ENCODE results near the gene GALM. TPM values are rescaled to one million over a fixed set of nuclear protein-coding genes. Genes with fewer than 3 reads are reported as not detected.
A peak's percentile ranks its signal among the peaks of the same experiment; 100 is the strongest.
"Not testable (repeated sequence)": the region's sequence is repeated elsewhere in the genome, so short reads cannot be mapped to it uniquely, and the experiment has no call there.

GALM gene
- total and polyA plus RNA-seq, 7 experiments from 2014 or later = 4.3 to 52.5 (median 14.4) TPM

DNA sequence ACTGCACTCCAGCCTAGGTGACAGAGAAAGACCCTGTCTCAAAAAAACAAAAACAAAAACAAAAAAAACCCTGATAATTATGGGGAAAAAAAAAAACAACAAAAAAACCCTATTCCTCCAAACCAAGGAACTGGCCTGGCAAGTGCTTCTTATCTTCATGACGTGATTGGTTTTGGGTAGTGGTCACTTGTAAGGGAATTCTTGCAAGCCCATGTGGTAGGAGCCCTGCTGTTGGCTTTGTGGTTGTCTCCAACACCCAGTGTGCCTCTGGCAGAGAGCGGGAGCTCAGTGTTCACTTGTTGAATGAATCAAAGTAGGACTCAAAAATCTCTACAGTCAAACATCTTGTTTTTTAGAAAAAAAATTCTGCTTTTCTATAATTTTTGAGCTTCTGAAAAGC is 6.0 kb downstream of the GALM start:
- Mint-ChIP-seq H3K4me1 (peaks cover 33 to 76% (median 54%) of the 10 kb centered on the region in 7 donors), H3K27me3 (no peaks in the 10 kb centered on the region), H3K4me3 (peak overlapping the region in 1 of 10 donors; percentile 29), H3K9me3 (no peaks in the 10 kb centered on the region), H3K36me3 (peaks cover 0 to 52% (median 21%) of the 10 kb centered on the region in 5 donors), H3K27ac (peak overlapping the region in 5 of 9 donors; percentile 44 to 77 (median 68))
- H3K4me3 ChIP-seq (ENCODE audit: low read length) = no peak overlapping the region
- intact Hi-C loops (cut with micrococcal nuclease) = no loop called here
- no peak overlapping the region for H3K27ac ChIP-seq (ENCODE audit: low read depth, low read length)
- H3K4me1 ChIP-seq (ENCODE audit: control insufficient read depth in 2 of 2, insufficient read depth in 2 of 2, low read length in 2 of 2) = peaks cover 9 to 40% of the 10 kb centered on the region in 2 donors
- no peaks in the 10 kb centered on the region for H3K9me3 ChIP-seq (ENCODE audit: control insufficient read depth in 2 of 3, low read length in 3 of 3)
- H3K27me3 ChIP-seq (ENCODE audit: control insufficient read depth in 2 of 2, insufficient read depth in 2 of 2, low read length in 2 of 2) = no peaks in the 10 kb centered on the region
- POLR2A ChIA-PET = interaction anchor here (1.0 to 1.3 kb wide), 3 partner anchors 10 to 73 kb away, joined by 3 to 4 read pairs (median 3); no protein-coding TSS in a partner anchor
- ATAC-seq = no peak
- no peak for DNase-seq
- H3K36me3 ChIP-seq (ENCODE audit: control insufficient read depth in 2 of 3, insufficient read depth in 3 of 3, low read length in 3 of 3) = peaks cover 0 to 11% (median 5%) of the 10 kb centered on the region in 3 experiments
- CTCF ChIA-PET = interaction anchor here (1.6 kb wide), 1 partner anchor 69 kb away, joined by 5 read pairs; the partner anchor contains the start of gene HNRNPLL

DNA sequence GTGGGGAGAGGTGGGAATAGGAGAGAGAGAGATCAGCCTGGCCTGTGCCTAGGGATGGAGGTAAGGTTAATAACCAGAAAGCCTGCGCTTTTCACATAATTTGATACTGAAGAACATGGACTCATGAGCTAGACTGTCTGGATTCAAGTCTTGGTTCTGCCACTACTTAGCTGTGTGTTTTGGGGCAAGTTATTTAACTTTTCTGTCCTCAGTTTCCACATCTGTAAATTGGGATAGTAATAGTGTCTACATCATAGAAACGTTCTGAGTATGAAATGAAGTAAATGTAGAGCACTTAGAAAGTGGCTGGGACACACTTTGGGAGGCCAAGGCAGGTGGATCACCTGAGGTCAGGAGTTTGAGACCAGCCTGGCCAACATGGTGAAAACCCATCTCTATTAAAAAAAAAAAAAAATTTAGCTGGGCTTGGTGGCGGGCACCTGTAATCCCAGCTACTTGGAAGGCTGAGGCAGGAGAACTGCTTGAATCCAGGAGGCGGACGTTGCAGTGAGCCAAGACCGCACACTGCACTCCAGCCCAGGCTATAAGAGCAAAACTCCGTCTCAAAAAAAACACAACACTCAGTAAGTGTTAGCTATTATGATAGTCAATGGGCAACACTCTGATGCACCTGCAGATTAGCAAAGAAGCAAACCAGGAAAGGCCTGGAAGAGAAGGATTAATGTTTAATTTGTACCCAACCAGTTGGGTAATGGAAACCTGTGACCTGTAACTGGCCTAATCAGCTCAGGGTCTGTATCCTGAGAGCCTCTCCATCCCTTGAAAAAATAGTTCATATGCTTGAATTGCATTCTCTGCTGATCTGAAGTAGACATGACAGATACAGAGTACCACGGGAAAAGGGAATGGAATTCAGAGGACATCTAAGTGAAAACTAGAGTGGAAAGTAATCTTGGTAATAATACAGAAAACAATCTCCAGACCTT is 6.8 kb downstream of the GALM start:
- peaks cover 0 to 58% (median 29%) of the 10 kb centered on the region in 5 donors for H3K36me3 Mint-ChIP-seq
- POLR2A ChIA-PET = interaction anchor here (1.0 to 1.3 kb wide), 2 partner anchors 9 to 74 kb away, joined by 3 to 4 read pairs; no protein-coding TSS in a partner anchor

DNA sequence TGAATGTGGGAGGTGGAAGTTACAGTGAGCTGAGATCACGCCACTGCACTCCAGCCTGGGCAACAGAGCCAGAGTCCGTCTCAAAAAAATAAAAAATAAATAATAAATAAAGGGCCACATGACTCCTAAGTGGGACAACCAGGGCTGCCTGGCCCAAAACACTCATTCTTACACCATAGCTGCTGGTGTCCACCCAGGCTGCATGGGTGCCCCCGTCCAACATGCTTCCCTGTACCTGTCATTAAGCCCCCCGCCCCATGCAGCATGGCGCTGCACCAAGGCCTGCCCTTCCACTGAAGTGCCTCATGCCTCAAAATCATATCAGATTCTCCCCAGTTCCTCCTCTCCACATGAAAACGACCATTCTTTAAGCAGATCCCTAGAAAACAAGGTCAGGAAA is 10.8 kb downstream of the GALM start:
- H3K9me3 ChIP-seq (ENCODE audit: control insufficient read depth in 2 of 3, low read length in 3 of 3) = no peaks in the 10 kb centered on the region
- ATAC-seq (no peak), DNase-seq (no peak)
- H3K36me3 ChIP-seq (ENCODE audit: control insufficient read depth in 2 of 3, insufficient read depth in 3 of 3, low read length in 3 of 3) = peaks cover 0 to 37% (median 13%) of the 10 kb centered on the region in 3 experiments
- Mint-ChIP-seq H3K4me3 (peak overlapping the region in 1 of 10 donors; percentile 1), H3K4me1 (peaks cover 12 to 64% (median 40%) of the 10 kb centered on the region in 7 donors), H3K27ac (peak overlapping the region in 4 of 9 donors; percentile 27 to 56 (median 34)), H3K9me3 (no peaks in the 10 kb centered on the region), H3K27me3 (no peaks in the 10 kb centered on the region), H3K36me3 (peaks cover 10 to 56% (median 49%) of the 10 kb centered on the region in 5 donors)
- H3K4me3 ChIP-seq (ENCODE audit: low read length) = no peak overlapping the region
- no peak overlapping the region for H3K27ac ChIP-seq (ENCODE audit: low read depth, low read length)
- CTCF ChIA-PET = interaction anchor here (1.3 kb wide), 1 partner anchor 95 kb away, joined by 3 read pairs; no protein-coding TSS in a partner anchor
- H3K27me3 ChIP-seq (ENCODE audit: control insufficient read depth in 2 of 2, insufficient read depth in 2 of 2, low read length in 2 of 2) = no peaks in the 10 kb centered on the region
- intact Hi-C loops (cut with micrococcal nuclease) = loop anchor here in 1 of 2 donors (1.0 kb wide), 2 partner anchors 9 to 73 kb away; no protein-coding TSS in a partner anchor
- H3K4me1 ChIP-seq (ENCODE audit: control insufficient read depth in 2 of 2, insufficient read depth in 2 of 2, low read length in 2 of 2) = peaks cover 12 to 25% of the 10 kb centered on the region in 2 donors
- POLR2A ChIA-PET = interaction anchor here (0.8 to 1.6 kb wide), 2 partner anchors 9 to 74 kb away, joined by 3 to 14 read pairs; partner anchors contain the start of gene SRSF7

More for the DNA sequence above, 6.8 kb downstream of the GALM start:
- H3K27me3 ChIP-seq (ENCODE audit: control insufficient read depth in 2 of 2, insufficient read depth in 2 of 2, low read length in 2 of 2) = no peaks in the 10 kb centered on the region
- Mint-ChIP-seq H3K4me1 (peaks cover 33 to 77% (median 54%) of the 10 kb centered on the region in 7 donors), H3K27ac (peak overlapping the region in 5 of 9 donors; percentile 32 to 68 (median 44)), H3K27me3 (no peaks in the 10 kb centered on the region), H3K4me3 (peak overlapping the region in 1 of 10 donors; percentile 4), H3K9me3 (no peaks in the 10 kb centered on the region)
- CTCF ChIA-PET = interaction anchor here (1.6 kb wide), 1 partner anchor 69 kb away, joined by 5 read pairs; the partner anchor contains the start of gene HNRNPLL
- H3K4me3 ChIP-seq (ENCODE audit: low read length) = no peak overlapping the region
- ATAC-seq (no peak), DNase-seq (no peak)
- H3K27ac ChIP-seq (ENCODE audit: low read depth, low read length) = no peak overlapping the region
- peaks cover 0 to 11% (median 5%) of the 10 kb centered on the region in 3 experiments for H3K36me3 ChIP-seq (ENCODE audit: control insufficient read depth in 2 of 3, insufficient read depth in 3 of 3, low read length in 3 of 3)
- intact Hi-C loops (cut with micrococcal nuclease) = no loop called here
- no peaks in the 10 kb centered on the region for H3K9me3 ChIP-seq (ENCODE audit: control insufficient read depth in 2 of 3, low read length in 3 of 3)
- H3K4me1 ChIP-seq (ENCODE audit: control insufficient read depth in 2 of 2, insufficient read depth in 2 of 2, low read length in 2 of 2) = peaks cover 14 to 44% of the 10 kb centered on the region in 2 donors

DNA sequence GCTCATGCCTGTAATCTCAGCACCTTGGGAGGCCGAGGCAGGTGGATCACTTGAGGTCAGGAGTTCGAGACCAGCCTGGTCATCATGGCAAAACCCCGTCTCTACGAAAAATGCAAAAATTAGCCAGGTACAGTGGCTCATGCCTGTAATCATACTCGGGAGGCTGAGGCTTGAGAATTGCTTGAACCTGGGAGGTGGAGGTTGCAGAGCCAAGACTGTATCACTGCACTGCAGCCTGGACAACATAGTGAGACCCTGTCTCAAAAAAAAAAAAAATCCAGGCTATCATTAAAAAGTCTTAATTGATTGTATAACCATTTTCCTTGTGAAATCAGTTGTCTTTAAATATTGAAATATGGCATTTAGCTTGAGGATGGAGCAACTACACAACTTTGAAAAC is 15.0 kb downstream of the GALM start:
- not testable (repeated sequence) for H3K9me3 ChIP-seq (ENCODE audit: control insufficient read depth in 2 of 3, low read length in 3 of 3); H3K27me3 Mint-ChIP-seq; ATAC-seq; DNase-seq; H3K4me3 Mint-ChIP-seq; H3K27ac ChIP-seq (ENCODE audit: low read depth, low read length); H3K27me3 ChIP-seq (ENCODE audit: control insufficient read depth in 2 of 2, insufficient read depth in 2 of 2, low read length in 2 of 2); H3K4me3 ChIP-seq (ENCODE audit: low read length); H3K9me3 Mint-ChIP-seq
- H3K27ac Mint-ChIP-seq = peak overlapping the region in 2 of 9 donors; percentile 30 to 76
- POLR2A ChIA-PET = interaction anchor here (1.7 kb wide), 1 partner anchor 14 kb away, joined by 7 read pairs; no protein-coding TSS in a partner anchor
- CTCF ChIA-PET = interaction anchor here (1.6 kb wide), 1 partner anchor 99 kb away, joined by 10 read pairs; no protein-coding TSS in a partner anchor
- peaks cover 0 to 39% (median 13%) of the 10 kb centered on the region in 3 experiments for H3K36me3 ChIP-seq (ENCODE audit: control insufficient read depth in 2 of 3, insufficient read depth in 3 of 3, low read length in 3 of 3)
- H3K4me1 Mint-ChIP-seq = peaks cover 12 to 56% (median 41%) of the 10 kb centered on the region in 7 donors
- intact Hi-C loops (cut with micrococcal nuclease) = loop anchor here in 1 of 2 donors (5.0 kb wide), 2 partner anchors 79 to 99 kb away; partner anchors contain the start of gene HNRNPLL
- H3K36me3 Mint-ChIP-seq = peaks cover 10 to 66% (median 51%) of the 10 kb centered on the region in 5 donors
- peaks cover 15 to 51% of the 10 kb centered on the region in 2 donors for H3K4me1 ChIP-seq (ENCODE audit: control insufficient read depth in 2 of 2, insufficient read depth in 2 of 2, low read length in 2 of 2)

DNA sequence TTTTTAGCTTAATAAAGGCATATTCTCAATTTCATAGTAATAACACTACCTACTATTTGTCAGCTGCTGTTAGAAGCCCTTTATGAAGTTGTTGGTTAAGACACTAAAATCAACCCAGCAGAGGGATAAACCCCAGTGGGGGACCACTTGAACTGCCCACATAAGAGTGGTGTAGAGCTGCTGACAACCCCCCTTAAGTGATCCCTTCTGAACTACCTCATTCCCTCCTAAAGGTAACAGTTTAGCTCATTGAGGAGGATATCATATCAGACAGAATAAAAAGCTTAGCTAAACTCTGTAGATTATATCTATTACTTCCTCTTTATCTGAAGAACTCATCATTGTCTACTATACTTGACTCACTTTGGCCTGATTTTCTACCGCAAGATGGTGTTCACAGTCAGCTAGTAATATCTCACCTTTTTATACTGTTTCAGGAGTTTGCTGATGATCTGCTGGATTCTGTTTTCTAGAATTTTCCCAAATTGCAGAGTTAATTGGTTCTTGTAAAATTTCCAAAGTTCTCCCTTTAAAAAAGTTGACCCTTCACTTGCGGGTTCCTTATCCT is 16.2 kb downstream of the GALM start:
- H3K27ac Mint-ChIP-seq = peak overlapping the region; percentile 11 to 82 (median 59)
- H3K9me3 ChIP-seq (ENCODE audit: control insufficient read depth in 2 of 3, low read length in 3 of 3) = no peaks in the 10 kb centered on the region
- H3K4me3 Mint-ChIP-seq = peak overlapping the region in 7 of 10 donors; percentile 12 to 55 (median 27)
- peaks cover 8 to 50% (median 32%) of the 10 kb centered on the region in 7 donors for H3K4me1 Mint-ChIP-seq
- no peaks in the 10 kb centered on the region for H3K9me3 Mint-ChIP-seq
- peaks cover 10 to 59% (median 43%) of the 10 kb centered on the region in 5 donors for H3K36me3 Mint-ChIP-seq
- peaks cover 0 to 37% (median 8%) of the 10 kb centered on the region in 3 experiments for H3K36me3 ChIP-seq (ENCODE audit: control insufficient read depth in 2 of 3, insufficient read depth in 3 of 3, low read length in 3 of 3)
- DNase-seq (peak in 1 of 9 donors; percentile 18), ATAC-seq (peak; percentile 83)
- CTCF ChIA-PET = interaction anchor here (0.6 to 1.7 kb wide), 6 partner anchors 24 to 534 kb away, joined by 3 to 10 read pairs (median 3); no protein-coding TSS in a partner anchor
- no peaks in the 10 kb centered on the region for H3K27me3 Mint-ChIP-seq
- no peaks in the 10 kb centered on the region for H3K27me3 ChIP-seq (ENCODE audit: control insufficient read depth in 2 of 2, insufficient read depth in 2 of 2, low read length in 2 of 2)
- peak overlapping the region; percentile 4 for H3K27ac ChIP-seq (ENCODE audit: low read depth, low read length)
- POLR2A ChIA-PET = interaction anchor here (0.9 to 1.6 kb wide), 6 partner anchors 10 to 80 kb away, joined by 3 to 5 read pairs (median 4); partner anchors contain the start of genes GALM, HNRNPLL and SRSF7
- intact Hi-C loops (cut with micrococcal nuclease) = loop anchor here (1.0 to 5.0 kb wide), 5 partner anchors 15 to 100 kb away; partner anchors contain the start of gene HNRNPLL (in 1 of the 2)
- H3K4me3 ChIP-seq (ENCODE audit: low read length) = peak overlapping the region; percentile 17
- peaks cover 14 to 51% of the 10 kb centered on the region in 2 donors for H3K4me1 ChIP-seq (ENCODE audit: control insufficient read depth in 2 of 2, insufficient read depth in 2 of 2, low read length in 2 of 2)

Data from naive thymus-derived CD4-positive, alpha-beta T cell (primary cell).